K562 treated with DMSO at 1 percent for 48 hours (cell line): ENCODE results near the gene ZMYND15. TPM values are rescaled to one million over a fixed set of nuclear protein-coding genes. Genes with fewer than 3 reads are reported as not detected.

Experiments used
- total RNA-seq: library from RNA; unstranded; fragments of 300-600 nt; gene quantifications from 2 replicates; pipeline ENCODE4 v1.2.3, GENCODE V29; 2022; ENCODE audit warnings: low replicate concordance; ENCODE audit errors: extremely low read depth

Gene ZMYND15
- total RNA-seq, result not detected in 2 replicates

GRCh38 chr17:4739122-4740024 is at the start of gene ZMYND15, which contains the start of gene CXCL16:
Gene ZMYND15, plus strand, starts transcription at chr17:4739833. Its CDS starts 716 bp downstream, at chr17:4740549.
Gene CXCL16, minus strand, starts transcription at chr17:4739928. Its CDS starts 589 bp downstream, at chr17:4739339.

GRCh38 chr17:4709794-4710692 is 29.6 kb upstream of the ZMYND15 start, which contains the start of gene ARRB2:
Gene ARRB2, plus strand, starts transcription at chr17:4710632. Its CDS starts 90 bp downstream, at chr17:4710722.

GRCh38 chr17:4771519-4772234 is 32.0 kb downstream of the ZMYND15 start, which contains the start of gene TM4SF5:
Gene TM4SF5, plus strand, starts transcription at chr17:4771886. Its CDS starts 37 bp downstream, at chr17:4771923.

GRCh38 chr17:4786106-4786511 is 46.5 kb downstream of the ZMYND15 start, which contains the start of gene VMO1:
Gene VMO1, minus strand, starts transcription at chr17:4786364. Its CDS starts 12 bp downstream, at chr17:4786352.

GRCh38 chr17:4788807-4789700 is 49.4 kb downstream of the ZMYND15 start, which contains the start of gene GLTPD2:
Gene GLTPD2, plus strand, starts transcription at chr17:4788964. Its CDS starts 48 bp downstream, at chr17:4789012.

Other genes with a start within 250 kb of the ZMYND15 start
- gene SPNS2, start 241.0 kb upstream of the ZMYND15 start, total RNA-seq, result not detected in 2 replicates
- gene MYBBP1A, start 184.4 kb upstream of the ZMYND15 start, total RNA-seq, result not detected in 2 replicates
- not detected in 2 replicates for gene GGT6, start 179.3 kb upstream of the ZMYND15 start, total RNA-seq
- not detected in 2 replicates for gene SMTNL2, start 155.3 kb upstream of the ZMYND15 start, total RNA-seq
- not detected in 2 replicates for gene ALOX15, start 98.2 kb upstream of the ZMYND15 start, total RNA-seq
- not detected in 2 replicates for gene PELP1, start 35.7 kb upstream of the ZMYND15 start, total RNA-seq
- gene ARRB2, start 29.2 kb upstream of the ZMYND15 start, total RNA-seq, result not detected in 2 replicates
- not detected in 2 replicates for gene MED11, start 8.4 kb upstream of the ZMYND15 start, total RNA-seq
- gene CXCL16, start 95 bp downstream of the ZMYND15 start, total RNA-seq, result not detected in 2 replicates
- not detected in 2 replicates for gene TM4SF5, start 32.1 kb downstream of the ZMYND15 start, total RNA-seq
- gene VMO1, start 46.5 kb downstream of the ZMYND15 start, total RNA-seq, result not detected in 2 replicates
- not detected in 2 replicates for gene GLTPD2, start 49.1 kb downstream of the ZMYND15 start, total RNA-seq
- gene PSMB6, start 56.3 kb downstream of the ZMYND15 start, total RNA-seq, result not detected in 2 replicates
- not detected in 2 replicates for gene PLD2, start 67.3 kb downstream of the ZMYND15 start, total RNA-seq
- gene MINK1, start 93.5 kb downstream of the ZMYND15 start, total RNA-seq, result not detected in 2 replicates
- gene C17orf107, start 159.7 kb downstream of the ZMYND15 start, total RNA-seq, result not detected in 2 replicates
- not detected in 2 replicates for gene CHRNE, start 163.3 kb downstream of the ZMYND15 start, total RNA-seq
- not detected in 2 replicates for gene GP1BA, start 192.4 kb downstream of the ZMYND15 start, total RNA-seq
- gene SLC25A11, start 200.2 kb downstream of the ZMYND15 start, total RNA-seq, result not detected in 2 replicates
- gene RNF167, start 200.4 kb downstream of the ZMYND15 start, total RNA-seq, result not detected in 2 replicates
- not detected in 2 replicates for gene PFN1, start 208.7 kb downstream of the ZMYND15 start, total RNA-seq
- not detected in 2 replicates for gene ENO3, start 211.3 kb downstream of the ZMYND15 start, total RNA-seq
- not detected in 2 replicates for gene SPAG7, start 228.0 kb downstream of the ZMYND15 start, total RNA-seq
- gene CAMTA2, start 247.8 kb downstream of the ZMYND15 start, total RNA-seq, result not detected in 2 replicates